ENCODE data around the gene C11orf24. TPM values are rescaled to one million over a fixed set of nuclear protein-coding genes. Genes with fewer than 3 reads are reported as not detected.
A peak's percentile ranks its signal among the peaks of the same experiment; 100 is the strongest.

C11orf24 gene
- total RNA-seq, 1 donor from 2014 or later = 54.2 TPM

- TF ChIP-seq CTCF (conservative IDR thresholded peaks at IDR 0.05) = no peak
- Mint-ChIP-seq H3K27ac (ENCODE audit: unreplicated experiment) (peak overlapping the region; percentile 91), H3K36me3 (ENCODE audit: low read depth) (no peaks in the 10 kb centered on the region), H3K27me3 (ENCODE audit: low read depth) (no peaks in the 10 kb centered on the region), H3K4me3 (peak overlapping the region; percentile 98), H3K4me1 (peaks cover 41% of the 10 kb centered on the region), H3K9me3 (no peaks in the 10 kb centered on the region)
- no peak for DNase-seq (ENCODE audit: low read depth, low spot score)
These were observed 41.9 kb upstream of the C11orf24 start for GRCh38 chr11:68313574-68314202.

GRCh38 chr11:68312780-68313573, 41.2 kb upstream of the C11orf24 start:
- no peaks in the 10 kb centered on the region for H3K27me3 Mint-ChIP-seq (ENCODE audit: low read depth)
- peaks cover 41% of the 10 kb centered on the region for H3K4me1 Mint-ChIP-seq
- H3K27ac Mint-ChIP-seq (ENCODE audit: unreplicated experiment) = peak overlapping the region; percentile 91
- H3K9me3 Mint-ChIP-seq = no peaks in the 10 kb centered on the region
- no peak for DNase-seq (ENCODE audit: low read depth, low spot score)
- H3K4me3 Mint-ChIP-seq = peak overlapping the region; percentile 98
- no peaks in the 10 kb centered on the region for H3K36me3 Mint-ChIP-seq (ENCODE audit: low read depth)
- no peak for TF ChIP-seq CTCF (conservative IDR thresholded peaks at IDR 0.05)

- H3K9me3 Mint-ChIP-seq = no peaks in the 10 kb centered on the region
- H3K27ac Mint-ChIP-seq (ENCODE audit: unreplicated experiment) = peak within 1 kb of the TSS; percentile 91
- no peaks in the 10 kb centered on the region for H3K27me3 Mint-ChIP-seq (ENCODE audit: low read depth)
- peak within 1 kb of the TSS; percentile 98 for H3K4me3 Mint-ChIP-seq
- peaks cover 41% of the 10 kb centered on the region for H3K4me1 Mint-ChIP-seq
- no peak for TF ChIP-seq CTCF (conservative IDR thresholded peaks at IDR 0.05)
- no peaks in the 10 kb centered on the region for H3K36me3 Mint-ChIP-seq (ENCODE audit: low read depth)
- DNase-seq (ENCODE audit: low read depth, low spot score) = no peak
These were observed 40.5 kb upstream of the C11orf24 start, which contains the start of gene LRP5 for GRCh38 chr11:68312117-68312779. Gene LRP5 (plus strand): TSS chr11:68312591. CDS start chr11:68312715, 124 bp downstream.

- TF ChIP-seq CTCF (conservative IDR thresholded peaks at IDR 0.05) = no peak
- Mint-ChIP-seq H3K27me3 (ENCODE audit: low read depth) (no peaks in the 10 kb centered on the region), H3K4me1 (peaks cover 38% of the 10 kb centered on the region), H3K27ac (ENCODE audit: unreplicated experiment) (no peak overlapping the region), H3K9me3 (no peaks in the 10 kb centered on the region), H3K4me3 (peak overlapping the region; percentile 79), H3K36me3 (ENCODE audit: low read depth) (no peaks in the 10 kb centered on the region)
- DNase-seq (ENCODE audit: low read depth, low spot score) = no peak
These were observed 39.7 kb upstream of the C11orf24 start for GRCh38 chr11:68311160-68312116.
